NCI-H187 treated with DMSO at 0.1 percent for 48 hours (cell line): ENCODE data around the gene GNB1L.

ENCODE experiments used
- DNase-seq: peaks from one replicate; lab custom pipeline; 2025; lab: John Stamatoyannopoulos, UW

Gene GNB1L

GRCh38 chr22:19862619-19863246, 8.1 kb upstream of the GNB1L start:
- no peak for DNase-seq

- no peak for DNase-seq
Measured at GRCh38 chr22:19859861-19860510, 5.3 kb upstream of the GNB1L start.

- no peak for DNase-seq
Measured at GRCh38 chr22:19857382-19857781, 2.7 kb upstream of the GNB1L start.

- DNase-seq, result no peak
Measured at GRCh38 chr22:19855504-19856409, 1.1 kb upstream of the GNB1L start.

GRCh38 chr22:19853879-19854777, 546 bp downstream of the GNB1L start:
- no peak for DNase-seq

- DNase-seq, result no peak
Measured at GRCh38 chr22:19853058-19853878, 1.4 kb downstream of the GNB1L start.

- DNase-seq, result no peak
Measured at GRCh38 chr22:19852177-19852781, 2.4 kb downstream of the GNB1L start.

- DNase-seq, result no peak
Measured at GRCh38 chr22:19851291-19852176, 3.1 kb downstream of the GNB1L start.

GRCh38 chr22:19850763-19851109, 3.9 kb downstream of the GNB1L start:
- no peak for DNase-seq

- no peak for DNase-seq
Measured at GRCh38 chr22:19849835-19850762, 4.6 kb downstream of the GNB1L start.

GRCh38 chr22:19848298-19849224, 6.1 kb downstream of the GNB1L start:
- DNase-seq, result no peak

- DNase-seq, result no peak
Measured at GRCh38 chr22:19847345-19847632, 7.4 kb downstream of the GNB1L start.

GRCh38 chr22:19846620-19847344, 7.9 kb downstream of the GNB1L start:
- no peak for DNase-seq

- no peak for DNase-seq
Measured at GRCh38 chr22:19845054-19845722, 9.5 kb downstream of the GNB1L start.

GRCh38 chr22:19844377-19845053, 10.2 kb downstream of the GNB1L start:
- no peak for DNase-seq

GRCh38 chr22:19843857-19844376, 10.8 kb downstream of the GNB1L start:
- no peak for DNase-seq
